ENCODE measurements around the gene HDAC7.

GRCh38 chr12:47808574-47809365, 10.9 kb downstream of the HDAC7 start:
- TF ChIP-seq CTCF (IDR thresholded peaks at IDR 0.05) (peak in 1 of 4 experiments; percentile 7), POLR2AphosphoS5 (IDR thresholded peaks at IDR 0.05) (no peak), POLR2A (IDR thresholded peaks at IDR 0.05) (no peak), EP300 (IDR thresholded peaks at IDR 0.05) (no peak)
